GM12891 (cell line): Measurements from ENCODE around the gene FARS2.

ENCODE experiments used
- POLR2A ChIP-seq: IDR thresholded peaks from 2 replicates; pipeline ENCODE4 v1.6.1; 2011; ENCODE audit warnings: low read depth, low read length, control low read depth
- POLR2AphosphoS5 ChIP-seq: IDR thresholded peaks from 2 replicates; pipeline ENCODE4 v1.6.1; 2011; ENCODE audit warnings: low read depth, low read length, control low read depth

DNA sequence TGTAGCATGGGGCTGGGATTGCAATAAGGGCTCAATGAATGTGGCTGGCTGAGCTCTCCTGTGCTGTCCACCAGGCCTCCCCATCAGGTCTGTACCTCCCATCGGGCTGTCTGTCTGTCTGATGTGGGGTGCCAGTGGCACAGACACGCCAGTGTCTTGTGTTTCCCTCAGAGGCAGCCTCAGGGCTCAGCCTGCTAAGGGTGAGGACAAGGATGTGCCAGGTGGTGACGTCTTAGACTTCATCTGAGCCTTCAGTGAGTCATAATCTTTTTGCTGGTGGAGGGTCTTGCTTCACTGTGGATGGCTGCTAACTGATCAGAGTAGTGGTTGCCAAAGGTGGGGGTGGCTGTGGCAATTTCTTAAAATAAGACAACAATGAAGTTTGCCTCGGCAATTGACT lies 550.7 kb downstream of the FARS2 start:
- no peak for TF ChIP-seq POLR2A
- no peak for TF ChIP-seq POLR2AphosphoS5
